K562 (cell line): ENCODE measurements around the gene MYCL. TPM values are rescaled to one million over a fixed set of nuclear protein-coding genes. Genes with fewer than 3 reads are reported as not detected.

Experiments used
- CC2D1A ChIP-seq: fragments of 450-650 bp; IDR thresholded peaks from 2 replicates; pipeline ENCODE4 v1.6.1; 2017; ENCODE audit warnings: mild to moderate bottlenecking
- CREBBP ChIP-seq: IDR thresholded peaks from one replicate; pipeline ENCODE4 v1.6.1; 2012; ENCODE audit warnings: low read depth, mild to moderate bottlenecking, control low read depth, inconsistent platforms, low read length
- CSDE1 ChIP-seq, 2 experiments: fragments of 450-650 bp; IDR thresholded peaks; 2 replicates each; pipeline ENCODE4 v1.6.1; 2016; ENCODE audit warnings: mild to moderate bottlenecking in 1 of 2
- FOXK2 ChIP-seq, 2 experiments: fragments of 450-650 bp; IDR thresholded peaks in 1 of 2; conservative IDR thresholded peaks in 1 of 2; 2 replicates each; pipeline ENCODE4 v1.6.1; 2016; ENCODE audit warnings: low read depth in 2 of 2, mild to moderate bottlenecking in 1 of 2
- HDAC6 ChIP-seq: IDR thresholded peaks from 2 replicates; pipeline ENCODE4 v1.6.1; 2012; ENCODE audit warnings: low read depth, mild to moderate bottlenecking, control low read depth, inconsistent platforms, low read length, moderate library complexity
- NFIC ChIP-seq: fragments of 450-650 bp; IDR thresholded peaks from 2 replicates; pipeline ENCODE4 v1.6.1; 2017; ENCODE audit warnings: mild to moderate bottlenecking, inconsistent platforms
- PKNOX1 ChIP-seq: fragments of 450-650 bp; IDR thresholded peaks from 2 replicates; pipeline ENCODE4 v1.6.1; 2016
- RBM17 ChIP-seq: fragments of 200-400 bp; formaldehyde crosslinking; IDR thresholded peaks from 2 replicates; pipeline ENCODE4 v1.6.1; 2017; ENCODE audit warnings: low read depth, mild to moderate bottlenecking, low read length, borderline replicate concordance
- SMAD2 ChIP-seq: fragments of 150-350 bp; IDR thresholded peaks from 2 replicates; pipeline ENCODE4 v1.6.1; 2014; ENCODE audit warnings: low read depth, mild to moderate bottlenecking, low read length
- SP1 ChIP-seq: sonication (generic); formaldehyde crosslinking; IDR thresholded peaks from 2 replicates; pipeline ENCODE4 v1.8.1; 2022; ENCODE audit warnings: mild to moderate bottlenecking, missing genetic modification reagents
- UBTF ChIP-seq, 2 experiments: IDR thresholded peaks; 2 replicates each; pipeline ENCODE4 v1.6.1; 2012; ENCODE audit warnings: improper control_type of control experiment in 2 of 2, low read depth in 2 of 2, low read length in 2 of 2, borderline replicate concordance in 1 of 2
- ZZZ3 ChIP-seq: fragments of 450-650 bp; IDR thresholded peaks from 2 replicates; pipeline ENCODE4 v1.6.1; 2016; ENCODE audit warnings: antibody characterized with exemption, mild to moderate bottlenecking, moderate library complexity
- polyA plus RNA-seq, 8 experiments: library from polyadenylated mRNA; depleted of rRNA in 4 of 8; stranded (reverse) in 5 of 8; unstranded in 3 of 8; fragments of >200 nt; fragmentation: Nextera tagmentation in 2 of 8; fragmentation: Illumina TruSeq in 1 of 8; extraction: Ambion mirVana in 2 of 8; extraction: Trizol in 1 of 8; gene quantifications; 2 replicates each; pipeline versions ENCODE4 v1.2.1 to v1.2.3, GENCODE V29; 2011 to 2014; ENCODE audit warnings: inconsistent platforms in 1 of 8, missing spikeins in 1 of 8
- total RNA-seq, 7 experiments: library from RNA; depleted of rRNA in 6 of 7; stranded (reverse); fragments of >200 nt in 6 of 7; fragmentation: Illumina TruSeq in 2 of 7; extraction: Trizol in 2 of 7; gene quantifications; 2 replicates each; pipeline versions ENCODE4 v1.2.1 to v1.2.3, GENCODE V29; 2011 to 2021; ENCODE audit warnings: low replicate concordance in 1 of 7

Gene MYCL
- total and polyA plus RNA-seq, 9 of the 15 experiments (the other 6 are each of a cell fraction or from before 2014, with no cell fraction given) = 3.5 to 22.0 (median 12.8) TPM

GRCh38 chr1:39900662-39901463, 854 bp downstream of the MYCL start (continued):
- TF ChIP-seq UBTF (IDR thresholded peaks at IDR 0.05; ENCODE audit: borderline replicate concordance in 1 of 2, low read depth in 2 of 2, low read length in 2 of 2) (peak; percentile 83 to 88; a peak in 3 of 4 replicates), CC2D1A (no peak), PKNOX1 (no peak), CREBBP (no peak), SMAD2 (no peak), NFIC (no peak), ZZZ3 (no peak), FOXK2 (conservative IDR thresholded peaks at IDR 0.05 in 1 of 2, IDR thresholded peaks at IDR 0.05 in 1 of 2; ENCODE audit: low read depth in 2 of 2) (peak; percentile 79 to 85), HDAC6 (no peak), SP1 (CRISPR knock-in tag) (0 out of 2 replicates have a peak, but pooled peaks have one; percentile 47), CSDE1 (IDR thresholded peaks at IDR 0.05) (no peak), RBM17 (no peak)
